WTC11 (cell line): ENCODE results near the gene PRICKLE3. TPM values are rescaled to one million over a fixed set of nuclear protein-coding genes. Genes with fewer than 3 reads are reported as not detected.

Experiments
- ATAC-seq: fragments of 200-7000 bp; cut with Tn5 transposase; 2 replicates; pipeline ENCODE4 v1.10.0; 2021; ENCODE audit warnings: mild to moderate bottlenecking, moderate library complexity
- CTCF ChIA-PET: fragments of 300-600 bp; sonication (Branson Sonifier 250); formaldehyde crosslinking; loops from one replicate; lab custom pipeline; 2021; ENCODE audit warnings: antibody characterized with exemption; lab: Charles Lee
- POLR2A ChIA-PET: fragments of 350-600 bp; sonication (Branson Sonifier 250); formaldehyde crosslinking; loops from one replicate; lab custom pipeline; 2021; ENCODE audit warnings: antibody characterized with exemption; lab: Charles Lee
- DNase-seq: peaks from one replicate; pipeline ENCODE4 v3.0.0; 2021; ENCODE audit warnings: low spot score
- H3K27ac Mint-ChIP-seq: 2 replicates; pipeline ENCODE4 v1.8.0; 2021; ENCODE audit warnings: mixed read lengths
- H3K27me3 Mint-ChIP-seq: 2 replicates; pipeline ENCODE4 v1.8.0; 2021; ENCODE audit warnings: low read depth, mild to moderate bottlenecking, moderate library complexity, mixed read lengths
- H3K36me3 Mint-ChIP-seq: 2 replicates; pipeline ENCODE4 v1.8.0; 2021; ENCODE audit warnings: mixed read lengths
- H3K4me1 Mint-ChIP-seq: 2 replicates; pipeline ENCODE4 v1.8.0; 2022; ENCODE audit warnings: mixed read lengths
- H3K4me3 Mint-ChIP-seq: 2 replicates; pipeline ENCODE4 v1.8.0; 2021; ENCODE audit warnings: mild to moderate bottlenecking, moderate library complexity, mixed read lengths
- H3K9me3 Mint-ChIP-seq: 2 replicates; pipeline ENCODE4 v1.8.0; 2021; ENCODE audit warnings: mixed read lengths
- ARID4B ChIP-seq: sonication (generic); formaldehyde crosslinking; IDR thresholded peaks from 2 replicates; pipeline ENCODE4 v1.8.0; 2023; ENCODE audit warnings: missing genetic modification reagents, mild to moderate bottlenecking, borderline replicate concordance
- ELF4 ChIP-seq: sonication (generic); formaldehyde crosslinking; IDR thresholded peaks from 2 replicates; pipeline ENCODE4 v1.8.1; 2022; ENCODE audit warnings: low read depth, mild to moderate bottlenecking, moderate library complexity, missing genetic modification reagents
- FOXP4 ChIP-seq: sonication (generic); formaldehyde crosslinking; IDR thresholded peaks from 2 replicates; pipeline ENCODE4 v1.8.0; 2022; ENCODE audit warnings: mild to moderate bottlenecking, missing genetic modification reagents
- IRF1 ChIP-seq: sonication (generic); formaldehyde crosslinking; IDR thresholded peaks from 2 replicates; pipeline ENCODE4 v1.8.0; 2023; ENCODE audit warnings: missing genetic modification reagents
- NFYB ChIP-seq: sonication (generic); formaldehyde crosslinking; conservative IDR thresholded peaks from 2 replicates; pipeline ENCODE4 v1.8.0; 2022; ENCODE audit warnings: low read depth, missing genetic modification reagents
- NR1H2 ChIP-seq: sonication (generic); formaldehyde crosslinking; IDR thresholded peaks from 2 replicates; pipeline ENCODE4 v1.9.0; 2021; ENCODE audit warnings: mild to moderate bottlenecking, moderate library complexity, missing genetic modification reagents
- OVOL2 ChIP-seq: fragments of 250-450 bp; sonication (Bioruptor Pico); IDR thresholded peaks from 2 replicates; pipeline ENCODE4 v1.9.0; 2021; ENCODE audit warnings: mild to moderate bottlenecking, borderline replicate concordance
- PRRX2 ChIP-seq: fragments of 250-450 bp; sonication (Bioruptor Pico); IDR thresholded peaks from 2 replicates; pipeline ENCODE4 v1.8.0; 2021; ENCODE audit warnings: mild to moderate bottlenecking
- TEAD1 ChIP-seq: sonication (generic); formaldehyde crosslinking; IDR thresholded peaks from 2 replicates; pipeline ENCODE4 v1.8.0; 2022; ENCODE audit warnings: mild to moderate bottlenecking, missing genetic modification reagents
- ZMAT4 ChIP-seq: fragments of 250-450 bp; sonication (Bioruptor Pico); IDR thresholded peaks from 2 replicates; pipeline ENCODE4 v1.9.0; 2021; ENCODE audit warnings: mild to moderate bottlenecking
- ZNF121 ChIP-seq: sonication (generic); formaldehyde crosslinking; IDR thresholded peaks from 2 replicates; pipeline ENCODE4 v1.8.0; 2023; ENCODE audit warnings: missing genetic modification reagents
- ZNF138 ChIP-seq: sonication (generic); formaldehyde crosslinking; conservative IDR thresholded peaks from 2 replicates; pipeline ENCODE4 v1.8.1; 2022; ENCODE audit warnings: mild to moderate bottlenecking, moderate library complexity, missing genetic modification reagents
- ZNF232 ChIP-seq: sonication (generic); formaldehyde crosslinking; IDR thresholded peaks from 2 replicates; pipeline ENCODE4 v1.8.0; 2022; ENCODE audit warnings: mild to moderate bottlenecking, missing genetic modification reagents
- ZNF532 ChIP-seq: fragments of 250-450 bp; sonication (Bioruptor Pico); IDR thresholded peaks from 2 replicates; pipeline ENCODE4 v1.9.0; 2021; ENCODE audit warnings: mild to moderate bottlenecking, borderline replicate concordance
- total RNA-seq: library from RNA; stranded (reverse); gene quantifications from 3 replicates; pipeline ENCODE4 v1.2.3, GENCODE V29; 2021
- TF ChIP-seq, protein P1 (sequence below): fragments of 200-600 bp; IDR thresholded peaks from 2 replicates; pipeline ENCODE4 v1.8.0; 2022; ENCODE audit warnings: antibody characterized with exemption
- TF ChIP-seq, protein P2 (sequence below): sonication (generic); formaldehyde crosslinking; conservative IDR thresholded peaks from 2 replicates; pipeline ENCODE4 v1.8.1; 2022; ENCODE audit warnings: mild to moderate bottlenecking, missing genetic modification reagents
- TF ChIP-seq, protein P3 (sequence below): sonication (generic); formaldehyde crosslinking; IDR thresholded peaks from 2 replicates; pipeline ENCODE4 v1.8.1; 2022; ENCODE audit warnings: missing genetic modification reagents, borderline replicate concordance
- TF ChIP-seq, protein P4 (sequence below): sonication (generic); formaldehyde crosslinking; IDR thresholded peaks from 2 replicates; pipeline ENCODE4 v1.8.1; 2022; ENCODE audit warnings: mild to moderate bottlenecking, moderate library complexity, missing genetic modification reagents

The PRICKLE3 gene
- total RNA-seq, 1 experiment from 2014 or later, result 14.6 TPM

DNA sequence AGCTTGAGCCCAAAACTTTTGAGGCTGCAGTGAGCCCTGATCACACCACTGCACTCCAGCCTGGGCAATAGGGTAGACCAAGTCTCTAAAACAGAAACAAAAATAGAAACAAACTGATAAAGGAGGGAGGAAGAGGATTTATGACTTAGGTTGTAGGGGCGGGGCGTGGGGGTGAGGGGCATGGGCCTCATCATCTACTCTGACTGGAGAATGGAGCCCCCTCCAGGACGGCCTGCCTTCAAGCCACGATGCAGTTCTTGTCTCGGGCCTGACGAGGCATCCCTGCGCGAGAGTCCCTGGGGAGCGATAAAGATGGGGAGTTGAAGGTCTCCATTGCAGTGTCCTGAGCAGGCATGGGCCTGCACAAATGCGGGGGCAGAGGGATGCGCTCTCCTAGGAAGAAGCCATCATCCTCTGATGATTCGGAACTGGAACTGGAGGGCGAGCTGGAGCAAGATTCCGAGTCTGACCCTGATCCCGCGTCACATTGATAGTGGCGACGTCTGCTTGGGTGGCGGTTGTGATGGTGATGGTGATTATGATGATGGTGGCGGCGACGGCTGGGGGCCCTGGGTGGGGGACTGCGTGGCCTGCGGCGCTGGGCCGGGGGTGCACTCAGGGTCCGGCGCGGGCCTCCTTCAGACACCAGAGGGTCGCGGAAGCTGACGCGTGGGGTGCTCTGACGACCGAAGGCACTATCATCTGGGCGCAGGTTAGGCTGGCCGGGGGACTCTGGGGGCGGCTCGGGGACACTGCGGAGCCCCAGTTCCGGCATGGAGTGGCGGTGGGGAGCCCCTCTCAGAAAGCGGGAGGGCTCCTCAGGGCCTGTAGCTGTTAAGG is 10.5 kb downstream of the PRICKLE3 start (continued):
- TF ChIP-seq, protein P1, sequence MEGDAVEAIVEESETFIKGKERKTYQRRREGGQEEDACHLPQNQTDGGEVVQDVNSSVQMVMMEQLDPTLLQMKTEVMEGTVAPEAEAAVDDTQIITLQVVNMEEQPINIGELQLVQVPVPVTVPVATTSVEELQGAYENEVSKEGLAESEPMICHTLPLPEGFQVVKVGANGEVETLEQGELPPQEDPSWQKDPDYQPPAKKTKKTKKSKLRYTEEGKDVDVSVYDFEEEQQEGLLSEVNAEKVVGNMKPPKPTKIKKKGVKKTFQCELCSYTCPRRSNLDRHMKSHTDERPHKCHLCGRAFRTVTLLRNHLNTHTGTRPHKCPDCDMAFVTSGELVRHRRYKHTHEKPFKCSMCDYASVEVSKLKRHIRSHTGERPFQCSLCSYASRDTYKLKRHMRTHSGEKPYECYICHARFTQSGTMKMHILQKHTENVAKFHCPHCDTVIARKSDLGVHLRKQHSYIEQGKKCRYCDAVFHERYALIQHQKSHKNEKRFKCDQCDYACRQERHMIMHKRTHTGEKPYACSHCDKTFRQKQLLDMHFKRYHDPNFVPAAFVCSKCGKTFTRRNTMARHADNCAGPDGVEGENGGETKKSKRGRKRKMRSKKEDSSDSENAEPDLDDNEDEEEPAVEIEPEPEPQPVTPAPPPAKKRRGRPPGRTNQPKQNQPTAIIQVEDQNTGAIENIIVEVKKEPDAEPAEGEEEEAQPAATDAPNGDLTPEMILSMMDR, result no peak

GRCh38 chrX:49174723-49175122 is 11.4 kb downstream of the PRICKLE3 start:
- POLR2A ChIA-PET, result no interaction called here
- H3K9me3 Mint-ChIP-seq, result no peaks in the 10 kb centered on the region
- no peak overlapping the region for H3K4me3 Mint-ChIP-seq
- H3K36me3 Mint-ChIP-seq, result peaks cover 22% of the 10 kb centered on the region
- CTCF ChIA-PET, result no interaction called here
- ATAC-seq (peak; percentile 31), DNase-seq (no peak)
- peaks cover 31% of the 10 kb centered on the region for H3K27me3 Mint-ChIP-seq
- no peak overlapping the region for H3K27ac Mint-ChIP-seq
- peaks cover 18% of the 10 kb centered on the region for H3K4me1 Mint-ChIP-seq
- TF ChIP-seq ZMAT4 (CRISPR knock-in tag) (no peak), ZNF138 (CRISPR knock-in tag) (no peak), NFYB (CRISPR knock-in tag) (no peak), TEAD1 (CRISPR knock-in tag) (no peak), PRRX2 (CRISPR knock-in tag) (no peak), ARID4B (CRISPR knock-in tag) (no peak), ZNF532 (CRISPR knock-in tag) (no peak), IRF1 (CRISPR knock-in tag) (no peak), FOXP4 (CRISPR knock-in tag) (no peak), ZNF121 (CRISPR knock-in tag) (no peak), ZNF232 (no peak), ELF4 (CRISPR knock-in tag) (no peak), OVOL2 (no peak), NR1H2 (no peak)
- TF ChIP-seq, protein P2, sequence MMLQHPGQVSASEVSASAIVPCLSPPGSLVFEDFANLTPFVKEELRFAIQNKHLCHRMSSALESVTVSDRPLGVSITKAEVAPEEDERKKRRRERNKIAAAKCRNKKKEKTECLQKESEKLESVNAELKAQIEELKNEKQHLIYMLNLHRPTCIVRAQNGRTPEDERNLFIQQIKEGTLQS, result no peak
- TF ChIP-seq, protein P3, sequence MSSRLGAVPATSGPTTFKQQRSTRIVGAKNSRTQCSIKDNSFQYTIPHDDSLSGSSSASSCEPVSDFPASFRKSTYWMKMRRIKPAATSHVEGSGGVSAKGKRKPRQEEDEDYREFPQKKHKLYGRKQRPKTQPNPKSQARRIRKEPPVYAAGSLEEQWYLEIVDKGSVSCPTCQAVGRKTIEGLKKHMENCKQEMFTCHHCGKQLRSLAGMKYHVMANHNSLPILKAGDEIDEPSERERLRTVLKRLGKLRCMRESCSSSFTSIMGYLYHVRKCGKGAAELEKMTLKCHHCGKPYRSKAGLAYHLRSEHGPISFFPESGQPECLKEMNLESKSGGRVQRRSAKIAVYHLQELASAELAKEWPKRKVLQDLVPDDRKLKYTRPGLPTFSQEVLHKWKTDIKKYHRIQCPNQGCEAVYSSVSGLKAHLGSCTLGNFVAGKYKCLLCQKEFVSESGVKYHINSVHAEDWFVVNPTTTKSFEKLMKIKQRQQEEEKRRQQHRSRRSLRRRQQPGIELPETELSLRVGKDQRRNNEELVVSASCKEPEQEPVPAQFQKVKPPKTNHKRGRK, result no peak
- TF ChIP-seq, protein P4, sequence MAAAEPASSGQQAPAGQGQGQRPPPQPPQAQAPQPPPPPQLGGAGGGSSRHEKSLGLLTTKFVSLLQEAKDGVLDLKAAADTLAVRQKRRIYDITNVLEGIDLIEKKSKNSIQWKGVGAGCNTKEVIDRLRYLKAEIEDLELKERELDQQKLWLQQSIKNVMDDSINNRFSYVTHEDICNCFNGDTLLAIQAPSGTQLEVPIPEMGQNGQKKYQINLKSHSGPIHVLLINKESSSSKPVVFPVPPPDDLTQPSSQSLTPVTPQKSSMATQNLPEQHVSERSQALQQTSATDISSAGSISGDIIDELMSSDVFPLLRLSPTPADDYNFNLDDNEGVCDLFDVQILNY (CRISPR knock-in tag), result no peak
